Retinal pigment epithelial cell (primary cell): ENCODE data around the gene MEP1A.
A peak's percentile ranks its signal among the peaks of the same experiment; 100 is the strongest.

Experiments used
- DNase-seq: peaks from one replicate; pipeline ENCODE4 v3.0.0-alpha.2; 2010; ENCODE audit warnings: low read depth
- H3K4me3 ChIP-seq: 2 replicates; pipeline ENCODE4 v1.5.1; 2011; ENCODE audit warnings: mild to moderate bottlenecking, low read length, control low read depth, moderate library complexity
- CTCF ChIP-seq: conservative IDR thresholded peaks from 2 replicates; pipeline ENCODE4 v1.5.1; 2011; ENCODE audit warnings: low read depth, low read length, control low read depth, inconsistent platforms

The MEP1A gene

GRCh38 chr6:46781478-46782378 lies 11.5 kb upstream of the MEP1A start:
- no peak for DNase-seq

DNA sequence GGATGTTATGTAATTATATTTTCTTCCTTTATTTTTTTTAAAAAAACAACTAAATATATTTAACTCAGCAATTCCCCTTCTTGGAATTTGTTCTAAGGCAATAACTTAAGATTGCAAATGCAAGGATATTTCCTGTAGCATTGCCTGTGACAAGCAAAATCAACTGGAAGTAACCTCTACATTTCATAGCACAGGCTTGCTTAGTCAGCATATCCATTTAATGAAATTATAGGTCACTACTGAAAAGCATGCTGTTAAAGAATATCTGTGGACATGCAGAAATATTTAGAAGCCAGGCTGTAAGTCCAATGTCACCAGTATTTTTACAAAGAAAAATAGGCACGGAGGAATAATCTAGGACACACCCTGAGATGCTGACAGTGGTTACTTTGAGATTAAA lies 8.7 kb upstream of the MEP1A start:
- no peak for DNase-seq
- TF ChIP-seq CTCF = no peak
- H3K4me3 ChIP-seq = no peak overlapping the region

More at GRCh38 chr6:46781478-46782378, 11.5 kb upstream of the MEP1A start:
- peak; percentile 74 for TF ChIP-seq CTCF
- H3K4me3 ChIP-seq = no peak overlapping the region

DNA sequence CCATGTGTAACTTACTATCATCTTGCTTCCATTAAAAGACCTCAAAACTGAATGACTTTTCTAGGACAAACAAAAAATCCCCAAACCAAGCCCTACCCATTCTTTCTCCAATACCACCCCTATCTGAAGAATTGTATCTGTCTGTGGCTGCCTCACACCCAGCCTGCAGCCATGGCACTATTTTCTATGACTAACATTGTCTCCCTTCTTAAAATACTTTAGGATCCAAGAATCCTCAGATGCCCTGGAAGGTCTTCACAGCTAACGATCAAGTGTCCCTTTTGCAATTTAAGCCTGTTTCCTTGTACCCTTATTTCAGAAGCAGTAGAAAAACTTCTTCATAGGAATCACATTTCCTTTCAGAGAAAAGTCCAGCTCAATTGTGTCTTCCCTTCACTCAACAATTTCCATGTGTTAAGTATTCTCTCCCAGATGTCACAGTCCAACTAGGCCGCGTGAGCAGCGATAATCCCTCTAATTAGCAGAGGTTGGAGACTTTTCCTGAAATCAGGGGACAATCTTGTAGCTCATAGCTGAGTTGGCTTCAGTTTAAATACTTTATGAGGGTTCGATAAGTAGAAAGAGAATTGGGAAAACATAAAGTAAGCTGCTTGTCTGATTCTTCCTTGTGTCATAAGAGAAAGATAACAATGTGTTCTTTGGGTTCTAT lies 5.2 kb upstream of the MEP1A start:
- DNase-seq = no peak
- no peak overlapping the region for H3K4me3 ChIP-seq
- no peak for TF ChIP-seq CTCF

DNA sequence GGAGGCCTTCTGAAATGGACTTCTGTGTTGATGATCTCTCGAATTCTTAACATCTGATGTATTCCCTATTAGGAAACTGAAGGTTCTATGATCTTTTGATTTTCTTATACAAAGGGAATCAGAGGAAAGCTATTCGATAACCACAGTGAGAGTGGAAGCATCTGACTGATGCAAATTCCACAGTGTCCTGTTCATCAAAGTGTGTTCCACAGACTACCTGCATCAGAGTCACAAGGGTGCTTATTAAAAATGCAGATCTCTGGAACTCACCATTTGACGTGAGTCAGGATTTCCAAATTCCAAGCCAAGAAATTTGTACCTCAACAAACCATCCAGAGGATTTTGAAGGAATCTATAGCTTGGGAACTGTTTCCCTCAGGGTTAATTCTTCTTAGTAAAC lies 4.4 kb upstream of the MEP1A start:
- TF ChIP-seq CTCF = no peak
- no peak for DNase-seq
- no peak overlapping the region for H3K4me3 ChIP-seq

DNA sequence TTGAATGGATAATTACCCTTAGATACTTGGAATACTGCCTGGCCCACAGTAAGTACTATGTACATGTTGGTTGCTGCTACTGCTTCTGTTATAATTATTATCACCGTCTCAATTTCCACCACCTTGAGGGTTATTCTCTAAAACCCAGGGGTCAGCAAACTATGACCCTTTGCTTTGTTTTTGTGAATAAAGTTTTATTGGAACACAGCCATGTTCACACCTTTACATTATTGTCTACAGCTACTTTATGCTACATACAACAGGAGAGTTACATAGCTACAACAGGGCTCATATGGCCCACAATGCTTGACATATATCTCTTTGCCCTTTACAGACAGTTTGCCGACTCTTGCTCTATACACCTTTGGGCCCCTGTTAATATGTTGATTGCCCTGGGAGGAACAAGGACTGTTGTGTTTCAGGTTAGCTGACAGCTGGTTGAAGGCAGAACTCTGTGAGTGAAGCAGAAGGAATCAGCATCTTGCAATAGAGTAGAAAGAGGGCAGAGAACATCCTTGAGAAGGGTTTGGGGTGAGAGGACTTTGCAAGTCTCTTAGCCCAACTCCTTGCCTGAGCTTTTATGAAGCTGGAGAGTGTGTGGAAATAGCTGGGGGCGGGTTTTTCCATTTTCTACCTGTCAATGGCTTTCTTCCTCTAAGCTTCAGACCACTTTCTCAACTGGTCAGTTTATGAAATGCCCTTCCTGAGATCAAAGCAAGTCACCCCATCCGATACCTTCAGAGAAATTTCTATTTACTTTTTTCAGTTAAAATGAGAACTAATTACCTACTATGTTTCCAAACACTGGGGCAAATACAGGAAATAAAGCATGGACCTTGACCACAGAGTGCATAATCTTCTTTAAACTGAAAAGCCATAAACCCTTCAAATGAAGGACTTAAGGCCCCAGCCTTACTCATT lies 3.5 kb upstream of the MEP1A start:
- no peak for DNase-seq
- TF ChIP-seq CTCF = no peak
- H3K4me3 ChIP-seq = no peak overlapping the region

DNA sequence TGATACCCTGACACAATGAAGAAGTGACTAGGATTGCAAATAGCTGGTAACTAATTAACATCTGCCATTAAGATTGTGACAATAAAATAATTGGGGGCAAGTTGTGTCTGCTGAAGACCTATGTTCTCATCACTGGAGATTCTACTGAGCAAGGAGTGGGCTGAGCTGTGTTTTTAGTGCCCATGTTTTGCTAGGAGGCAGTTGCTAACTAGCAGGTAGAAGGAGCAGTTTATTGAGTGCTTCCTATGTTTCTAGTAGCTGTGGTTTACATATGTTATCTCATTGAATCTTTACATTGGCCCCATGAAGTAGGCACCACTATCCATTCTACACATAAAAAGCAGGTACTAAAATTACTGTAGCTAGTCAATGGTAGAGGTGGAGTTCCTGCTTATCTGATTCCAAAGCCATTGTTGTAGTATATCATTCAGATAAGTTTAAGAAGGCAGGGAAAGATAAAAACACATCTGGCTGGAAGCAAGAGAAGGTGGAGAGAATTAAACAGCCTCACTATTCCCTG lies 2.8 kb upstream of the MEP1A start:
- H3K4me3 ChIP-seq = no peak overlapping the region
- DNase-seq = no peak
- TF ChIP-seq CTCF = no peak
